Measurements from ENCODE around the gene BTLA.
"Not testable (repeated sequence)": the region's sequence is repeated elsewhere in the genome, so short reads cannot be mapped to it uniquely, and the experiment has no call there.

The BTLA gene, protein sequence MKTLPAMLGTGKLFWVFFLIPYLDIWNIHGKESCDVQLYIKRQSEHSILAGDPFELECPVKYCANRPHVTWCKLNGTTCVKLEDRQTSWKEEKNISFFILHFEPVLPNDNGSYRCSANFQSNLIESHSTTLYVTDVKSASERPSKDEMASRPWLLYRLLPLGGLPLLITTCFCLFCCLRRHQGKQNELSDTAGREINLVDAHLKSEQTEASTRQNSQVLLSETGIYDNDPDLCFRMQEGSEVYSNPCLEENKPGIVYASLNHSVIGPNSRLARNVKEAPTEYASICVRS

GRCh38 chr3:112498914-112499711 is at the start of gene BTLA:
Gene BTLA (minus strand): TSS chr3:112499472. CDS start chr3:112499358, 114 bp downstream.
- peak; percentile 69 for DNase-seq

DNA sequence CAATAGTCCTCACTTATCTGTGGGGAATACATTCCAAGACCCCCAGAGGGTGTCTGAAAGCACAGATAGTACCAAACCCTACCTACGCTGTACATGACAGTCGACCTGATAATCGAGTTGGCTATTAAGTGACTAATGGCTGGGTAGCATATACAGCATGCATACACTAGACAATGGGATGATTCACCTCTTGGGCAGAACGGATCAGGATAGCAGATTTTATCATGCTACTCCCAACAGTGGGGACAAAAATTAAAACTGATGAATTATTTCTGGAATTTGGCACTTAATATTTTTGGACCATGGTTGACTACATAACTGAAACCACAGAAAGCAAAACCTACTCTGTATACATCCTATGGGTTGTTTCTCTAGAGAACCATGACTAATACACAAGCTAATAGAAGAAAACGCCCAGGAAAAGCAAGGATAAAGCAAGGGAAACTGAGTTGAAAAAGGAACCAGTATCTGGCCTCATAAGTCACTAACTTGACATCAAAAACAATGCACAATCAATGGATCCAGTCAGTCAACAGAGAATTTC is 47.0 kb upstream of the BTLA start:
- no peak for DNase-seq

DNA sequence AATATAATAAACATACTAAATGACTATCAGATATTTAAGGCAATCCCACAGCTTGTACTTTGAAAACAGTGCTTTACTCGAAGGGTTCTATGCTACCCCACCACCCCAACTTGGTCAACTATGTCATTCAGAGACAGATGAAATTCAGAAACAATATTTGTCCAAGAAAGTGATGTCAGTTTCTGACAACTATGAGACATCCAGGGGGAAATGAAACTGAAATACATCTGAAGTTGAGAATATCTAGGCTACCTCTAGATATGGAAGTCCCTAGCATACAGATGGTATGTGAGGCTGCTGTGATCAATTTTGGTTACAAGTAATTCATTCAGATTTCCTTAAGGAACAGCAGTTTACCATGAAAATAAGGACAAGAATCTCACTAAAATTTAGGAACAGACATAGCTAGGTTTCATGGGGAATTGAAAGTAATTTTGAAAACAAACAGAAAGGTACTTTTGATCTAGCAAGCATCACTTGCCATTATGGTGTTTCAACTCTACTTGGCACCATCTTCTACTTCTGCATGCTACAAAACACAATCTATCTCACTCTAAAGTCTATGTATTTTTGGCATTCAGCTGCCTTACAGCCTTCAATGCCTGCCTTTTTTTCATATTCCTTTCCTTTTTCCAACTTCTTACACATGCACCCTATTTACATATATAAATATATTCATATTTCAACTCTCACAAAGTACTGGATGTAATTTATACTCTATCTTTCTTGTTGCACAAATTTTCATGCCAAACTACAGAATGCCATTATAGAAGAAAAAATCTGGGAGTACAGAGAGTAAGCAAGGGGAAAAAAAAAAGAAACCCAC is 40.8 kb upstream of the BTLA start:
- DNase-seq = peak; percentile 12

DNA sequence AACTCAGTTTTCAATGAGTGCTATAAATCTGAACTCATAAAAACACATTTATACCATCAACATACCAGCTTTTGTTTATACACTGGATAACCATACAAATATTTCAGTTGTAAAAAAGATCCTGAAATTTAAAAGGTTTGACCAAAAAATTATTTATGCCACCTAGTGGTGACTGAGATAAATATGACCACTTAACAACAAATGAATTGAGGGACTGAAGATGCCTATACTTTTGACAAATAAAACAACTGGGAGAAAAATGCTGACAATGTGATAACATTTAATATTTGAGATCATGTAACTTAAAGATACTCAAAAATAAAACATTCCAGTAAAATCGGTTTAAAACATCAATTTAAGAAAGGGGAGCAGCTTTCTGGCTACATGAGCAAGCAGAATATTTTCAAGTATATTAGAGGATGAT is 32.1 kb upstream of the BTLA start:
- peak; percentile 31 for DNase-seq

- no peak for DNase-seq
Measured at GRCh38 chr3:112530573-112530972, 31.3 kb upstream of the BTLA start.

DNA sequence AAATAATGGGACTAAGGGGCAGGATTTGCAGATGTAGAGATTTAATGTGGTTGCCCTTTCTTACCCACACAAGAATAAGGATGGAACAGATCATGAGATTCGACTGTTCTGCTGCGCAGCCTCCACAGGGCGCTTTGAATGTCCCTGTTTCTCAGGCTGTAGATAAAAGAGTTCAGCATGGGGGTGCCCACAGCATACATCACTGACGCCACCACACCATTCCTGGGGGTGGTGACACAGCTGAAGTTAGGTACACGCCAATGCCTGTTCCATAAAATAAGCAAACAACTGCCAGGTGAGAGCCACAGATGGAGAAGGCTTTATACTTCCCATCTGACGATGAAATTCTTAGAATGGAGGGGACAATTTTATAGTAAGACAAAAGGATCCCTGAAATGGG is 24.9 kb upstream of the BTLA start:
- not testable (repeated sequence) for DNase-seq

DNA sequence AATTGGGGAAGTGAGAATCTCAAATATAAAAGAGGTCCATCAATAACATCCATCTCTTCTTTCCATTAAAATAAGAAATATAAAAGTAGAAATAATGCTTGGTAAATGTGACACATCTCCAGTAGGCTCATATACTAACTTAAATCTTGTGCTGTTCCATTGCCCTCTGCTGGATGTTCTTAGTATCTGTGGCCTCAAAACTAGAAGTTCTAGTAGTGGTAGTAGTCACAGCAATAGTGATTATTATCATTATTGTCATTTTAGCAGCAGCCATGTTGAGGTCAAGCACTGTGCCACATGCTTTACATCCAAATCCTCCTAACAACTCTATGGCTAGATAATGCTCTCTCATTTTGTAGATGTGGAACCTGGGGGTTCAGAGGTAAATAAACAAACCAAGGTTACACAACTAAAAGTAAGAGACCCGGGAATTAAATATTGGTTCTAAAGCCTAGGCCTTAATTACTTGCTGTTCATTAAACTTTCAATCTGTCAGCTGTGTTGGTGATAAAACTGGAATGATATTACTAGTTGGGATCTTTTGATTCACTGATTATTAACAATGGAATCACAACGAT is 20.2 kb upstream of the BTLA start:
- DNase-seq = peak; percentile 73

DNA sequence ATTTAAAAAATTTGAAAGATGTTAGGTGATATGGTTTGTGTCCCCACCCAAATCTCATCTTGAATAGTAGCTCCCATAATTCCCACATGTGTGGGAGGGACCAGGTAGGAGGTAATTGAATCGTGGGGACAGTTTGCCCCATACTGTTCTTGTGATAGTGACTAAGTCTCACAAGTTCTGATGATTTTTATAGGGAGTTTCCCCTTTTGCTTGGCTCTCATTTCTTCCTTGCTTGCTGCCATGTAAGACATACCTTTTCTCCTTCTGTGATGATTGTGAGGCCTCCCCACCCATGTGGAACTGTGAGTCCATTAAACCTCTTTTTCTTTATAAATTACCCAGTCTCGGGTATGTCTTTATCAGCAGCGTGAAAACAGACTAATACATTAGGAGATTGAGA is 19.7 kb upstream of the BTLA start:
- not testable (repeated sequence) for DNase-seq

GRCh38 chr3:112514527-112515128 is 15.4 kb upstream of the BTLA start:
- DNase-seq = peak; percentile 84

GRCh38 chr3:112512320-112512719 is 13.0 kb upstream of the BTLA start:
- DNase-seq = no peak

DNA sequence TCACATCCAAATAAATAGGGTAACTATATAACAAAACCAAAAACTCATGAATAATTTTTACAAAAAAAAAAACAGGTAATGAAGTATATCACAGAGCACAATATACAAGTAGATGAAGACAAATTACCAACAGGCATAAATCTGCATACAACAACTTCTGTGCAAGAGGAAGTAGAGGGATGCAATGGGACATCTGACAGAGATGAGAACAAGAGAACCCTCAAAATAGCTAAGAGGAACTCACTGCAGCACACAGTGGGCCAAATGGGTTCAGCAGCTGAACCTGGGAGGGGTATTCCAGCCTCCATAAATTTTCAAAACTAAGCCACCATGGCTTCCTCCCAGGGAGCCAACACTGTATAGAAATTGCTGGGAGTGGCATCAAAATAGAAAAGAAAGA is 9.6 kb upstream of the BTLA start:
- no peak for DNase-seq

GRCh38 chr3:112508261-112508660 is 9.0 kb upstream of the BTLA start:
- no peak for DNase-seq

- DNase-seq = no peak
Measured at GRCh38 chr3:112505907-112506306, 6.6 kb upstream of the BTLA start.

- DNase-seq = no peak
Measured at GRCh38 chr3:112504123-112504522, 4.9 kb upstream of the BTLA start.

- DNase-seq = no peak
Measured at GRCh38 chr3:112503304-112503972, 4.2 kb upstream of the BTLA start.

DNA sequence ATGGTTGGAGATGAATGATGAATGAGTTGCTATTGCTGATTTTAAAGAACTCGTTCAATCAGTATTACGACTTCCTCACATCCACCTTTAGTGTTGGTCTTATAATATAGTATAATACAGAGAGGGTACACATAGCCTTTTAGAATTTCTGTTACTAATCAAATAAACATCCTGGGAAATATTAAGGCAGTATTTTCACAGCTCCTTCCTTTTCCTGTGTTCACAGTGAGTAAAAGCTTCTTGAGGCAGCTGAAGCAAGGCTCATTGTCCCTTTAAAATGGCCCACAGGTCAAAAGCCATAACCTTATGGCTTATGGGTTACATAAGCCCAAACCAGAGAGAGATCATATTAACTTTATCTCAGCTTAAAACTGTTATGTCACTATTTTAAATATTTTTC is 1.3 kb upstream of the BTLA start:
- no peak for DNase-seq

DNA sequence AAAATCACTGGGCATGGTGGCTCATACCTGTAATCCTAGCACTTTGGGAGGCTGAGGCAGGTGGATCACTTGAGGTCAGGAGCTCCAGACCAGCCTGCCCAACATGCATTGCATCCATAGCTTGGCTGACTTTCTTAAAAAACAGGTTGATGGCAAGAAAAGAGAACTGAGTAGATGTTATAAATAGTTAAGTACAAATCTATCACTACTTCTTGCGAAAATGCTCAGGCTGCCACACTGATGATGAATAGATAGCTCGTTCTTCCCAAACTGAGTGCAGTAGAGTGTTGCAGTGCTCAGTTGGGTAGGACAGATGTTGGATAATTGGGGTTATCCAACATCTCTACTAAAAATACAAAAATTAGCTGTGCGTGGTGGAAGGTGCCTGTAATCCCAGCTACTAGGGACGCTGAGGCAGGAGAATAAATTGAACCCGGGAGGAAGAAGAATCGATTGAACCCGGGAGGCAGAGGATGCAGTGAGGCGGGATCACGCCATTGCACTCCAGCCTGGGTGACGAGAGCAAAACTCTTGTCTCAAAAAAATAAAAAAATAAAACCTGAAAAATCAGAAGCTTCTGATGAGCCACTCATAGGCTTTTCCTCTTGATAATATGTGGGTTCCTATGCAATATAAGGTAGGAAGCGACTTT is 1.2 kb downstream of the BTLA start:
- DNase-seq = peak; percentile 39

DNA sequence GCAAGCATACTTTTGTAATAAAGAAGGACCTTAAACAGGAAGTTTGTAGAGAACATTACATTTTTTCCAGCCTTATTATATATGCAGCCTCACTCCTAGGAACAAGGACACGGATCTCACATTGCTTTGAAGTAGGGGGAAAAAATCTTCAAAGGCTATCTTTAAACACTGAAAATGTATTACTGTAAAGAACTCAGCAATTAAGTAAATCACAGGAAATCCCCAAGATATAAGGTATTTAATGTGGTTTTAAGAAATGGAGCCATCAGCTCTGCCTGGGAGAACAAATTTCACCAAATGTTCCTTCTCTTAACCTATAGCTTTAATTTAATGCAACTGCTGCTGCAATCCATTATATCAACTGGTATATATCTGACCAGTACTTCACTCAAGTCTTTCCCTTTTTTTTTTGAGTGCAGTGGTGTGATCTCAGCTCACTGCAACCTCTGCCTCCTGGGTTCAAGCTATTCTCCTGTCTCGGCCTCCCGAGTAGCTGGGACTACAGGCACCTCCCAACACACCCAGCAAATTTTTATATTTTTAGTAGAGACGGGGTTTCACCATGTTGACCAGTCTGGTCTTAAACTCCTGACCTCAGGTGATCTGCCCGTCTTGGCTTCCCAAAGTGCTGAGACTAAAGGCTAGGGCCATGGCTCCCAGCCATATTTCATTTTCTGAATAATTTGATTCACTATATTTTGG is 2.8 kb downstream of the BTLA start:
- DNase-seq = no peak

GRCh38 chr3:112494448-112494767 is 4.9 kb downstream of the BTLA start:
- DNase-seq = not testable (repeated sequence)

- DNase-seq = no peak
Measured at GRCh38 chr3:112492124-112492523, 7.1 kb downstream of the BTLA start.

- DNase-seq = no peak
Measured at GRCh38 chr3:112491373-112491772, 7.9 kb downstream of the BTLA start.
